ENCODE results near the gene RANBP9.
A peak's percentile ranks its signal among the peaks of the same experiment; 100 is the strongest.

The RANBP9 gene

DNA sequence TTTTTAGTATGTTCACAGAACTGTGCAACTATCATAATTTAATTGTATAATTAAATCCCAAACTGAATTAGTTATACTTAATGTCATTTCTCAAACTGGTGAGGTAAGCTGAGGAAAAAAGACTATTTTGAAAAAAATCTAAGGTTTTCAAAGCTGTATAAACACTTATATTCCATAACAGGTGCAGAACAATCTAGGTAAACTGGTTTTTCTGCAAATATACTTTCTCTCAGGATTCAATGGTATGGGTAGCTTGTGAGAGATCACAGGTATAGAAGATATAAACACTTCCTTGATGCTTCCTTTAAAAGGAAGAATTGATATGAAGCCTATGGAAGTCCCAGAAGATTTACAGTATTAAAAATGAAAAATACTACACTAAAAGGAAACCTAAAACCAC is 62.8 kb downstream of the RANBP9 start:
- no peak for DNase-seq

GRCh38 chr6:13643125-13643524 is 68.5 kb downstream of the RANBP9 start:
- no peak for DNase-seq

DNA sequence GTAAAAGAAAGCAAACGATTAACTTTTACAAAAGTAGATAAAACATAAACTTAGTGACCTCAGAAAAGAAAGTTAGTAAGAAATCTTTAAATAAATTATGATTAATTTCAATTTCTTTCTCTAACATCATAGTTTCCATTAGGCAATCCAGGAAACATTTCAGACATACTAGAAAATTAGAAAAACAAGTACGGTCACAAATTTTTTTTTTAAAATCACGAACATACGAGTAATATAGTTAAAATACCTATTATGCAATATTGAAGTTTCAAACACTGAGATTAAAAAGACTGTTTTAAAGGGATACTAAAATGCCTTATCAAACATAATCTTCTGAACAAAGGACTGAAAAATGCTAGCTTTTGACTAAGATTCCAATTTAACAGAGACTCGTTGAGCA is 70.3 kb downstream of the RANBP9 start:
- no peak for DNase-seq

DNA sequence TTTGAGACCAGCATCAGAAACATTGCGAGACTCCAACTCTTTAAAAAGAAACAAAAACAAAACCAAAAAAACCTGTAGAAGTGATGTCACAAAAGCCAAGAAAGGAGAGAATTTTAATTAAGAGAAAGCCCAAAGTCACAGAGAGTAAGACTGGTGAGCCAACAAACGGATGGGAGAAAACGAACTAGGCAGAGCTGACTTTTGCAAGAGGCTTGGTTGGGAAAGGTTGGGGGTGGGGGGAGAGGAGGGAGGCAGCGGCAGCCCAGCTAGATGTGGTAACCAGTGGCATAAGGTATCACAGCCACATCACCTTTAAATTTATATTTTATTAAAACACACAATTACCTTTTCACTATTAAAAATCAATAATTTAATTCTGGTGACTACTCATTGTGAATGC is 73.0 kb downstream of the RANBP9 start:
- DNase-seq: no peak

DNA sequence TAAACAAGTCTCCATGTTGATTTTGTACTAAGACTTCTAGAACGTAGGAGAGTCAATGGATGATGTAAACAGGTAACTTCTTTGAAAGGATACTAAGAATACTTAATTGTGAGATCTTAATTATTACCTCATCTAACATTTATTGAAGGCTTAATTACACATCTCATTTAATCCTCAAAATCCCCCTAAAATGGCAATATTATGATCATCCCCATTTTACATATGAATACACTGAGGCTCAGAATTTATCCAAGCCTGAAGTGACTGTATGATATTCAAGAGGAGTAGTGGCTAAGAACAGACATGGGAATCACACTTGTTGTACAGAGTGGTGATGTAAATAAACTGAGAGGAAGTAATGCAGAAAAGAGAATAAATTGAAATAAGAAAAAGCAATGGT is 73.6 kb downstream of the RANBP9 start:
- no peak for DNase-seq

GRCh38 chr6:13635948-13636658 is 75.5 kb downstream of the RANBP9 start:
- no peak for DNase-seq

DNA sequence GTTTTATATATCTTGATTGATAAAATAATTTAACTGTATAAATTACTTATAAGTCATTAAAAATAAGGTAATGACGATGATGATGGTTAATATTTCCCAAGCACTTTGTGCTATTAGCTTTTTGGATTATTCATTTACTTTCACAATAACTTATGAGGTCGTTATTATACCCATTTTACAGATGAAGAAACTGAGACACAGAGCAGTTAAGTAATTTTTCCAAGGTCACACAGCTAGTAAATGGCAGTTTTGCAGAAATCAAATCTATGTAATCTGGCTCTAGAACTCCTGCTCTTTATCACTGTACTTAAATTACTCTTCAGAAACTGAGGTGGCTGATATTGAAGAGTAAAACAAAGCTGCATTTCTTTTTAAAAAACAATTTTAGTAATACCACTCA is 78.3 kb downstream of the RANBP9 start:
- no peak for DNase-seq

GRCh38 chr6:13630499-13630898 is 81.1 kb downstream of the RANBP9 start:
- DNase-seq: no peak

GRCh38 chr6:13629459-13630116 is 82.0 kb downstream of the RANBP9 start:
- no peak for DNase-seq

DNA sequence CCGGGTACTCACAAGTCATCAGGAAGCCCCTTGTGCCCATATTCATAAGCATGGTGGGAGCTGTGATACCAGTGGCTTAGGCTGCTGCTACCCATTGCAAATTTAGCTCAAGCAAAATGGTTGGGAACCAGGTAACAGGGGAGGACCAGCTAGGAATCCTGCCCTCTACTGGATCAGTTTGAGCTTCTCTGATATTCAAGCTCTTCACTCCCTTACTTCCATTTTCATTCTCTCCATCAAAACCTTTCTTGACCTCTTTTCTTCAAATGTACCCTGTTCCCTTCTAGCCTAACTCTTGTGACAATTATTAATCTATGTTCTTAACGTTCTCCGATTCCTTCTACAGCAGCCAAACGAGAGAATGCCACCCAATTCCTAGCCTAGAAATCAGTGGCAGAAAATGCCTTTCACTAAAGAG is 86.8 kb downstream of the RANBP9 start:
- DNase-seq: peak; percentile 6

DNA sequence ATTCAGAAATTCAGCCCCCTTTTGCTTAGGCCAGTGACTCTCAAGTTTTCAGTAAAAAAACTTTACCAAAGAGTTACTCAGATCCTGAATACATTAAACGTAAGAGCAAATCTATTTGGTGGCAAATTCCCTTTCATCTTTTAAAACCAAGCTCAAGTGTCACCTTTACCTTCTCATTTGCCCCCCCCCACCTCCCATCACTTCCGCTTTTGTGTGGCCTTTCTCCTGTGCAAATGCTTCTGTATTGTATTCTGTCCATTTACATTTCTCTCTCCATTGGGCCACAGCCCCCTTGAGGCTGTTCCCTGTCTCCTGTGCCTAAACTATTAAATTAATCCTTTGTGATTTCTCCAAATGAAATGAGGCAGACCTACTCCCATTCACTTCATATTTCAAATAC is 94.6 kb downstream of the RANBP9 start:
- DNase-seq: no peak

DNA sequence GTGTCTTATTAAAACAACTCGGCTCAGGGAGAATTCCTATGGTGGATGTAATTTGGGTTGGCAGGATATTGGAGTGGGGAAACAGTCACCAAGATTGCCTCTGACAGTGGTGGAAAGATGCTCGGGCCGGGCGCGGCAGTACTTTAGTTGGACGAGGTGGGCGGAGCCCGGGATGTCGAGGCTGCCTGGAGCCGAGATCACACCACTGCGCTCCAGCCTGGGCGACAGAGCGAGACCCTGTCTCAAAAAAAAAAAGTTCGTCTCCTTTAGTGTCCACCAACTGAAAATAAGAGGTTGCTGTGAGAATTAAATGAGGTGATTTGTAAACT is 95.9 kb downstream of the RANBP9 start:
- DNase-seq: peak; percentile 37

- DNase-seq: peak; percentile 99
Observed at GRCh38 chr6:13614926-13615791, 96.5 kb downstream of the RANBP9 start, which contains the start of gene NOL7. TSS of gene NOL7 (plus strand) at chr6:13615335. CDS start at chr6:13615359, 24 bp downstream.

- peak; percentile 15 for DNase-seq
Observed at GRCh38 chr6:13614126-13614925, 97.3 kb downstream of the RANBP9 start.

DNA sequence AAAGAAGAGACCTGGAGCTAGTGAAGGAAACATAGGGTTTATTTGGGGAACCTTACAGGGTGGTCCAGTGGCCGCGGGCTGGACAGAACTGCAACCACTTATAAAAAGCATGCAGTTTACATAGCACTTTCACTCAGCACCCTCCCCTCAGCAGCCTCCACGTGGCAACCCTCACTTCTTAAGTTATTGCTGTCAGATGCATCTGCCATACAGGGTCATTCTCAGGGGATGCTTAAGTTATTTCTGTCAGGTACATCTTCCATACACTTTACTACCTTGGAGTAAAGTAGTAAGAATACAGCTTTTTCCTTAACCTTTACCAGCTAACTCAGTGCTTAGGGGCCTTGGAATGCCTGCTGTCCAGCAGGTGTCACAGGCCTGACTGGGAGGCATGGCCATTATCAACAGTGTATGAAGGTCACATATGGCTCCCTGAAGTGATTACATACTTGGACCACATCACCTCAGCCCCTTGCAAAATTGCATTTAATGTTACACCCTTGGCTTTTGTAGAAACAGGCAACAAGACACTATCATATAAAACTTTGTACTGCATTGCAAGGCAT is 98.5 kb downstream of the RANBP9 start:
- no peak for DNase-seq

DNA sequence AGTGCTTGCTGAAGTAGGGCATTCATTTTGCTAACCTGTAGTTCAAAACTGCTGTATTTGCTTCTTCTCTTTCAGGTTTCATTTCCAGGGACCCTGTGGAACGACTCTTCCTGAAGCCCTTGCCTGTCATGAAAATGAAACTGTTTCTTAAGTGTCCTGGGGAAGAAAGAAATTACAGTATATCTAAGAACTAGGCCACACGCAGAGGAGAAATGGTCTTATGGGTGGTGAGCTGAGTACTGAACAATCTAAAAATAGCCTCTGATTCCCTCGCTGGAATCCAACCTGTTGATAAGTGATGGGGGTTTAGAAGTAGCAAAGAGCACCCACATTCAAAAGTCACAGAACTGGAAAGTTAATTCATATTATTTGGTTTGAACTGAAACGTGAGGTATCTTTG is 99.9 kb downstream of the RANBP9 start:
- no peak for DNase-seq

DNA sequence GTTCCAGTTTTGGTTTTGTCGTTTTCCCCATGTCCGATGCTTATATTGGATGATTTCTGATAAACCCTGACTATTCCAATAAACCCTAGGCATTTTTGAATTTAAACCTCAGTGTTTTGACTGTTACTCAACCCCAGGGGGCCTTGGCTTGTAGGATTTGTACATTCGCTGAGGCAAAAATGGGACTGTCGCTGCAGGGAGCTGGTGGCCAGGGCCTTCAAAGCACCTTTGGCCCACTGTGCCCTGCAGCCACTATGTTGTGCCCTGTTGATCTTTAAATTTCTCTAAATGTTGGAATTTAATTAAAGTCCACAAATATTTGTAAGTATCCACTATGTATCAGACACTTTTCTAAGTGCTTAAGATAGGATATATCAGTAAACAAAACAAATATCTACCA is 106.0 kb downstream of the RANBP9 start:
- no peak for DNase-seq

DNA sequence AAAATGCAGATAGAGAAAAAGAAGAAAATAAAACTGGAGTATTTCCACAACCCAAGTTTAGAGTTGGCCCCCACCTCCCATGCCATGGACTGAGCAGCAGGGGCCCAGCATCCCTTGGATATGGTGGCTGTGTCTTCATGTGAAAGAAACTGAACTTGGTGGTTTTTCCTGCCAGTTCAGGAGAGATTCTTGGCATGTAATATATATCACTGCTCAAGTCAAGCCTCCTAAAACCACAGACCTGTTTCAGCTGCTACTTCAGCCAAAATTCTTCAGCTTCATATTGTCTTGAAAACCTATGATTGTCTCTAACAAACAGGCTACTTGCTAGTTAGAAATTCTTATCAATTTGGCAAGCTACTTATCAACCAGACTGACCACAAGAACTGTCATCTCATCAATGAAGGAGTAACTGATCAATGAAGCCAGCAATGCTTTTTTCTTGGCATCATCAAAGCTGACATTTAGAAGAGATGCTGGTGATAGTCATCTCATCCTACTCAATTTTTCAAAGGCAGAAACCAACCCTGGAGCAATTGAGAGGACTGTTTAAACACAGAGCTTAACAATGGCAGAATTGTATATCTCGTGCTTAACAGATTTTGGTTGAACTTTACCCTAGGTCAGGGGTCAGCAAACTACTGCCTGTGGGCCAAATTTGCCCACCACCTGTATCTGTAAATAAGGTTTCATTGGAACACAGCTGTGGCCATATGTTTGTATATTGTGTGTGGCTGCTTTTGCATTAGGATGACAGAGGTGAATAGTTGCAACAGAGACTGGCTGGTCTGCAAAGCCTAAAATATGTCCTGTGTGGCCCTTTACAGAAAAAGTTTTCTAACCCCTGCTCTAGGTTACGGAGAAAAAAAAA is 106.9 kb downstream of the RANBP9 start:
- no peak for DNase-seq

- DNase-seq: no peak
Observed at GRCh38 chr6:13604135-13604534, 107.5 kb downstream of the RANBP9 start.

GRCh38 chr6:13600036-13600435 is 111.6 kb downstream of the RANBP9 start:
- DNase-seq: no peak

GRCh38 chr6:13597073-13597472 is 114.6 kb downstream of the RANBP9 start:
- DNase-seq: no peak

DNA sequence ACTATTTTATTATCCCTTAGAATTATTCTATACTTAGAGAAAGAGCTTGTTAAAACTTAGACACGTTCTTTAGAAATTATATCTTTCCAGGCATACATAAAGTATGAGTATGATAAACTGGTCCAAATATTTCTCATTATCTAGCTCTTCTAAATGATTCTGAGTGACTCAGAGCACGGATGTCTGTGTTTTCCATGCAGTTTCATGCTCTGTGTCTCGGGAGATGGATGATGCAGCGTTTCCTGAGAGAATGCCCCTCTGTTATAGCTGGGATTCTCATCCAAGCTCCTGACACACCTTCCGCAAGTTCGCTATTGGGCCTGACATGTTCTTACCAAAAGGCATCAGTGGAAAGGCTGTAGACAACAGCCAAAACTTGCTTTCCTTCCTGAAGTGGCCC is 117.9 kb downstream of the RANBP9 start:
- no peak for DNase-seq
